IMR-90 (cell line): ENCODE results near the gene CALHM1. TPM values are rescaled to one million over a fixed set of nuclear protein-coding genes. Genes with fewer than 3 reads are reported as not detected.
A peak's percentile ranks its signal among the peaks of the same experiment; 100 is the strongest.

Experiments used
- ATAC-seq: fragments of 200-7000 bp; cut with Tn5 transposase; 2 replicates; pipeline ENCODE4 v1.9.1; 2020; ENCODE audit warnings: low read depth, mild to moderate bottlenecking, moderate library complexity
- BruUV-seq: library from RNA; stranded (reverse); fragments of 400-500 nt; replicated peaks from 2 replicates; lab custom pipeline; 2021; lab: Mats Ljungman, UMichigan
- CTCF ChIA-PET: fragments of 300-600 bp; formaldehyde crosslinking; extraction: SDS; loops from one replicate; lab custom pipeline; 2021; ENCODE audit warnings: antibody characterized with exemption; lab: Yijun Ruan, JAX
- POLR2A ChIA-PET: fragments of 300-600 bp; sonication (Branson Sonifier 250); formaldehyde crosslinking; loops from one replicate; lab custom pipeline; 2022; ENCODE audit warnings: antibody characterized with exemption; ENCODE audit not compliant: unreplicated experiment; lab: Charles Lee
- DNase-seq: peaks from one replicate; pipeline ENCODE4 v3.0.0; 2013
- H2AFZ ChIP-seq: replicated peaks from 2 replicates; pipeline ENCODE3; 2013; ENCODE audit warnings: low read length, mild to moderate bottlenecking; ENCODE audit not compliant: poor library complexity
- H2AK5ac ChIP-seq: 2 replicates; pipeline ENCODE4 v1.6.1; 2013; ENCODE audit warnings: low read depth, low read length, inconsistent platforms
- H2AK9ac ChIP-seq: replicated peaks from 2 replicates; pipeline ENCODE3; 2013; ENCODE audit warnings: mild to moderate bottlenecking, low read depth, low read length, moderate library complexity; ENCODE audit not compliant: poor library complexity
- H2BK120ac ChIP-seq: 2 replicates; pipeline ENCODE4 v1.6.1; 2013; ENCODE audit warnings: low read depth, low read length, inconsistent platforms
- H2BK15ac ChIP-seq: 3 replicates; pipeline ENCODE4 v1.6.1; 2013; ENCODE audit warnings: low read depth, low read length, inconsistent platforms
- H2BK20ac ChIP-seq: 2 replicates; pipeline ENCODE4 v1.6.1; 2013; ENCODE audit warnings: low read depth, mild to moderate bottlenecking, inconsistent platforms, low read length, moderate library complexity
- H2BK5ac ChIP-seq: 2 replicates; pipeline ENCODE4 v1.6.1; 2013; ENCODE audit warnings: mild to moderate bottlenecking, low read depth, low read length, inconsistent platforms; ENCODE audit not compliant: poor library complexity, severe bottlenecking
- H3K14ac ChIP-seq: replicated peaks from 2 replicates; pipeline ENCODE4 v1.6.1; 2013; ENCODE audit warnings: low read depth, low read length, inconsistent platforms
- H3K18ac ChIP-seq: 2 replicates; pipeline ENCODE4 v1.6.1; 2013; ENCODE audit warnings: low read depth, low read length, control low read depth
- H3K23ac ChIP-seq: 2 replicates; pipeline ENCODE4 v1.6.1; 2013; ENCODE audit warnings: low read depth, low read length, inconsistent platforms
- H3K27ac ChIP-seq: 2 replicates; pipeline ENCODE4 v1.5.1; 2013; ENCODE audit warnings: mild to moderate bottlenecking, control low read depth, low read length; ENCODE audit not compliant: insufficient read depth
- H3K27me3 ChIP-seq: 2 replicates; pipeline ENCODE4 v1.6.1; 2013; ENCODE audit warnings: low read length; ENCODE audit not compliant: control insufficient read depth, insufficient read depth
- H3K36me3 ChIP-seq: 2 replicates; pipeline ENCODE4 v1.6.1; 2013; ENCODE audit warnings: low read length, mixed read lengths; ENCODE audit not compliant: control insufficient read depth, insufficient read depth
- H3K4ac ChIP-seq: 2 replicates; pipeline ENCODE4 v1.6.1; 2013; ENCODE audit warnings: low read depth, low read length, inconsistent platforms
- H3K4me1 ChIP-seq: 2 replicates; pipeline ENCODE4 v1.6.1; 2013; ENCODE audit warnings: low read length, mixed read lengths; ENCODE audit not compliant: control insufficient read depth, insufficient read depth
- H3K4me2 ChIP-seq: 2 replicates; pipeline ENCODE4 v1.6.1; 2013; ENCODE audit warnings: low read depth, mild to moderate bottlenecking, control low read depth, low read length, moderate library complexity
- H3K4me3 ChIP-seq: 2 replicates; pipeline ENCODE4 v1.5.1; 2013; ENCODE audit warnings: low read depth, mild to moderate bottlenecking, control low read depth, low read length, moderate library complexity; ENCODE audit not compliant: insufficient read depth
- H3K56ac ChIP-seq: 2 replicates; pipeline ENCODE4 v1.6.1; 2013; ENCODE audit warnings: low read length, inconsistent platforms; ENCODE audit not compliant: insufficient read depth; ENCODE audit errors: extremely low read depth
- H3K79me1 ChIP-seq, 2 experiments: 2 replicates each; pipeline ENCODE4 v1.6.1; 2013; ENCODE audit warnings: low read length in 2 of 2, inconsistent platforms in 1 of 2, low read depth in 1 of 2
- H3K9ac ChIP-seq: 2 replicates; pipeline ENCODE4 v1.6.1; 2013; ENCODE audit warnings: low read depth, low read length, control low read depth
- H3K9me1 ChIP-seq: 2 replicates; pipeline ENCODE4 v1.6.1; 2013; ENCODE audit warnings: low read length, inconsistent platforms; ENCODE audit not compliant: insufficient read depth
- H3K9me3 ChIP-seq: 2 replicates; pipeline ENCODE4 v1.6.1; 2013; ENCODE audit warnings: low read length; ENCODE audit not compliant: control insufficient read depth, insufficient read depth
- H4K20me1 ChIP-seq: 2 replicates; pipeline ENCODE4 v1.6.1; 2013; ENCODE audit warnings: low read length, inconsistent platforms; ENCODE audit not compliant: insufficient read depth
- H4K5ac ChIP-seq: 2 replicates; pipeline ENCODE4 v1.6.1; 2013; ENCODE audit warnings: mild to moderate bottlenecking, low read depth, low read length, control low read depth
- H4K8ac ChIP-seq, 2 experiments: 2 replicates each; pipeline ENCODE4 v1.6.1; 2013; ENCODE audit warnings: low read depth in 2 of 2, low read length in 2 of 2, control low read depth in 1 of 2, inconsistent platforms in 1 of 2
- H4K91ac ChIP-seq: 2 replicates; pipeline ENCODE4 v1.6.1; 2013; ENCODE audit warnings: low read depth, low read length, inconsistent platforms; ENCODE audit not compliant: insufficient read depth
- MAZ ChIP-seq: IDR thresholded peaks from 2 replicates; pipeline ENCODE4 v1.6.1; 2012; ENCODE audit warnings: low read depth, mild to moderate bottlenecking, low read length, improper control_type of control experiment, moderate library complexity, borderline replicate concordance
- MXI1 ChIP-seq: IDR thresholded peaks from 2 replicates; pipeline ENCODE4 v1.6.1; 2012; ENCODE audit warnings: low read depth, mild to moderate bottlenecking, low read length, moderate library complexity, borderline replicate concordance
- RCOR1 ChIP-seq: IDR thresholded peaks from 2 replicates; pipeline ENCODE4 v1.6.1; 2012; ENCODE audit warnings: mild to moderate bottlenecking, low read length, improper control_type of control experiment; ENCODE audit not compliant: insufficient replicate concordance
- RFX5 ChIP-seq: IDR thresholded peaks from 2 replicates; pipeline ENCODE4 v1.8.0; 2012; ENCODE audit warnings: low read depth, mild to moderate bottlenecking, low read length, moderate library complexity
- SMC3 ChIP-seq: fragments of 150-350 bp; IDR thresholded peaks from 2 replicates; pipeline ENCODE4 v1.6.1; 2016; ENCODE audit warnings: low read depth, mild to moderate bottlenecking, antibody characterized with exemption, low read length, moderate library complexity
- WGBS, 2 experiments: methylation state at CpG; one replicate each; pipeline versions ENCODE4 v1.1.5 to v1.1.7; 2013; ENCODE audit warnings: missing lambda C conversion rate in 2 of 2; ENCODE audit not compliant: insufficient read length in 1 of 2; ENCODE audit errors: extremely low coverage in 2 of 2; 5-methylcytosine and 5-hydroxymethylcytosine counted together
- dilution Hi-C: fragments of 300-500 bp; cut with HindIII; formaldehyde crosslinking; loops from one replicate; pipeline ENCODE4 v1.14.3; 2018; ENCODE audit warnings: low sequenced_read_pairs; ENCODE audit not compliant: unreplicated experiment
- in situ Hi-C: fragments of 300-500 bp; cut with MboI; formaldehyde crosslinking; loops from 3 replicates; pipeline ENCODE4 v1.14.3; 2019; ENCODE audit warnings: low sequenced_read_pairs, inconsistent platforms, mixed read lengths
- intact Hi-C: fragments of 100-400 bp; cut with micrococcal nuclease; formaldehyde crosslinking; loops from 2 replicates; pipeline ENCODE4 v1.10.0; 2022
- polyA plus RNA-seq, 3 experiments: library from polyadenylated mRNA; depleted of rRNA; stranded (reverse); fragments of >200 nt; gene quantifications; 2 replicates each; pipeline ENCODE4 v1.2.3, GENCODE V29; 2012; ENCODE audit warnings: low replicate concordance in 1 of 3
- total RNA-seq: library from RNA; depleted of rRNA; stranded (reverse); fragments of >200 nt; gene quantifications from 2 replicates; pipeline ENCODE4 v1.2.3, GENCODE V29; 2012

Gene CALHM1
- total and polyA plus RNA-seq, 2 of the 4 experiments (the other 2 are of a cell fraction): not detected

DNA sequence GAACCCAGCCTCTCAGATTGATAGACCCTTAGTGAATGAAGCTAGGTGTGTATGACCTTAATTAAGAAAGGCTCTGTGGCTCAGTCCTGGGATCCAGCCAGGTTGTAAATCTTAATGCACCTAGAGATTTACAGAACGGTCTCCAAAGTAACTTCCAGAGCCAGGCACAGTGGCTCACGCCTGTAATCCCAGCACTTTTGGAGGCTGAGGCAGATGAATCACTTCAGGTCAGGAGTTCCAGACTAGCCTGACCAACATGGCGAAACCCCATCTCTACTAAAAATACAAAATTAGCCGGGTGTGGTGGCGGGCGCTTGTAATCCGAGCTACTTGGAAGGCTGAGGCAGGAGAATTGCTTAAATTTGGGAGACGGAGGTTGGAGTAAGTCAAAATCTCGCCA is 30.8 kb downstream of the CALHM1 start:
- Histone ChIP-seq H4K91ac (no peak overlapping the region), H3K27ac (no peak overlapping the region), H2BK20ac (no peak overlapping the region), H3K23ac (no peak overlapping the region), H3K18ac (no peak overlapping the region), H3K27me3 (no peaks in the 10 kb centered on the region), H3K4me2 (no peak overlapping the region), H3K56ac (no peak overlapping the region), H3K14ac (no peak overlapping the region), H3K4me1 (no peaks in the 10 kb centered on the region), H2AFZ (no peak overlapping the region), H2BK5ac (no peak overlapping the region), H4K5ac (no peak overlapping the region), H3K36me3 (peaks cover 45% of the 10 kb centered on the region), H4K8ac (no peak overlapping the region), H3K9ac (no peak overlapping the region), H3K79me1 (peaks cover 5 to 6% of the 10 kb centered on the region in 2 experiments; a peak in 2 of 4 replicates), H2BK120ac (no peak overlapping the region), H2AK9ac (no peak overlapping the region), H3K4me3 (no peak overlapping the region), H2BK15ac (no peak overlapping the region), H4K20me1 (no peaks in the 10 kb centered on the region), H3K9me3 (no peaks in the 10 kb centered on the region), H3K4ac (no peak overlapping the region), H3K9me1 (no peaks in the 10 kb centered on the region), H2AK5ac (no peak overlapping the region)
- TF ChIP-seq MXI1: no peak
- TF ChIP-seq MAZ: no peak
- no peak for TF ChIP-seq RCOR1
- TF ChIP-seq RFX5: no peak
- no peak for TF ChIP-seq SMC3
- ATAC-seq: no peak
- no peak for DNase-seq
- BruUV-seq: TSS peak; percentile 27
- POLR2A ChIA-PET: no interaction called here
- CTCF ChIA-PET: no interaction called here
- in situ Hi-C loops: no loop called here
- WGBS, 2 experiments: 82 to 100% methylated on average over 1 of the region's 9 CpGs
- intact Hi-C loops: no loop called here
- dilution Hi-C loops: no loop called here
